Common myeloid progenitor, CD34-positive (primary cell): ENCODE results near the gene ADARB2.

Experiments used
- CTCF ChIA-PET: fragments of 350-600 bp; sonication (Branson Sonifier 250); formaldehyde crosslinking; loops from one replicate; lab custom pipeline; 2021; ENCODE audit warnings: antibody characterized with exemption; lab: Charles Lee
- POLR2A ChIA-PET: fragments of 350-600 bp; sonication (Branson Sonifier 250); formaldehyde crosslinking; loops from one replicate; lab custom pipeline; 2021; ENCODE audit warnings: antibody characterized with exemption; lab: Charles Lee
- DNase-seq, 3 donors: peaks; one replicate each; pipeline versions ENCODE4 v3.0.0 to v3.0.0-alpha.2; 2013
- H3K27ac ChIP-seq, 2 experiments: 1 replicate in 1 of 2; 2 replicates in 1 of 2; pipeline ENCODE4 v1.7.0; 2013; ENCODE audit warnings: inconsistent platforms in 2 of 2, low read length in 2 of 2, mild to moderate bottlenecking in 2 of 2, low read depth in 1 of 2, moderate library complexity in 1 of 2; ENCODE audit not compliant: severe bottlenecking in 2 of 2, insufficient read depth in 1 of 2, poor library complexity in 1 of 2
- H3K27me3 ChIP-seq, 5 experiments: replicated peaks in 2 of 5; 1 replicate in 3 of 5; 2 replicates in 2 of 5; pipeline versions ENCODE4 v1.6.1 to v1.7.0; 2013; ENCODE audit warnings: low read length in 4 of 5, mild to moderate bottlenecking in 2 of 5, moderate library complexity in 2 of 5, inconsistent platforms in 1 of 5; ENCODE audit not compliant: insufficient read depth in 5 of 5, control insufficient read depth in 4 of 5
- H3K36me3 ChIP-seq, 4 experiments: 1 replicate in 2 of 4; 2 replicates in 2 of 4; pipeline versions ENCODE4 v1.6.1 to v1.7.0; 2013; ENCODE audit warnings: low read length in 3 of 4, control low read depth in 1 of 4, mild to moderate bottlenecking in 1 of 4; ENCODE audit not compliant: control insufficient read depth in 4 of 4, insufficient read depth in 4 of 4
- H3K4me1 ChIP-seq, 4 experiments: 1 replicate in 3 of 4; 2 replicates in 1 of 4; pipeline versions ENCODE4 v1.6.1 to v1.7.1; 2013; ENCODE audit warnings: low read length in 3 of 4, mild to moderate bottlenecking in 3 of 4, control low read depth in 1 of 4, inconsistent platforms in 1 of 4, moderate library complexity in 1 of 4; ENCODE audit not compliant: control insufficient read depth in 4 of 4, insufficient read depth in 4 of 4; ENCODE audit errors: control extremely low read depth in 1 of 4
- H3K4me3 ChIP-seq, 7 experiments: 1 replicate in 4 of 7; 2 replicates in 3 of 7; pipeline versions ENCODE4 v1.5.1 to v1.7.0; 2013; ENCODE audit warnings: mild to moderate bottlenecking in 7 of 7, low read length in 6 of 7, moderate library complexity in 6 of 7, inconsistent platforms in 2 of 7, low read depth in 2 of 7, control low read depth in 1 of 7; ENCODE audit not compliant: insufficient read depth in 4 of 7, control insufficient read depth in 1 of 7; ENCODE audit errors: extremely low read depth in 1 of 7
- H3K9me3 ChIP-seq, 5 experiments: 1 replicate in 4 of 5; 2 replicates in 1 of 5; pipeline versions ENCODE4 v1.6.1 to v1.7.1; 2013; ENCODE audit warnings: low read length in 4 of 5, mild to moderate bottlenecking in 2 of 5, inconsistent platforms in 1 of 5, low read depth in 1 of 5, moderate library complexity in 1 of 5; ENCODE audit not compliant: control insufficient read depth in 4 of 5, insufficient read depth in 2 of 5; ENCODE audit errors: control extremely low read depth in 1 of 5
- WGBS: methylation state at CpG from one replicate; pipeline ENCODE4 v1.1.5; 2013; ENCODE audit not compliant: insufficient coverage; 5-methylcytosine and 5-hydroxymethylcytosine counted together

ADARB2 gene

DNA sequence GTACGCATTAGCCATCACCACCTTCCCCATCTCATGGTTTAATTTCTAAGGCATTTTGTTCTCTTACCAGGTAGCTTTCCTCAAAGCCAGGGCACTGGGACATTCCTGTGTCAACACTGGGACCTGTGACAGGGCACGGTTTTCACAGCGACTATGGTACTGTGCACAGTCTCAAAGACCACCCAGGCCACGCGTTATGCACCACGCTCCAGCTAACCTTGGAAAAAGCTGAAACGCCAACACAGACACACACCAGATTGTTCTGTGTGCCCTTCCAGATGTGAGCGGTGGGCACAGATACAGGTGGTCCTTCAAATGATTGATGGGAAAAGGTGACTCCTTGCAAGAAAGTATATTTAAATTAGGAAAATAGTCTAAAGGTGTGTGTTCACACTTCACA, 343.8 kb downstream of the ADARB2 start:
- H3K36me3 ChIP-seq, result no peaks in the 10 kb centered on the region
- H3K27me3 ChIP-seq, result peaks cover 0 to 3% (median 0%) of the 10 kb centered on the region in 5 experiments
- CTCF ChIA-PET, result interaction anchor here (0.6 to 1.4 kb wide), 4 partner anchors 10 to 243 kb away, joined by 3 to 4 read pairs (median 3); no protein-coding TSS in a partner anchor
- 89% methylated on average over 7 of the region's 8 CpGs for WGBS
- no peak overlapping the region for H3K4me3 ChIP-seq
- DNase-seq, result no peak
- no peaks in the 10 kb centered on the region for H3K9me3 ChIP-seq
- H3K27ac ChIP-seq, result no peak overlapping the region
- no peaks in the 10 kb centered on the region for H3K4me1 ChIP-seq
- POLR2A ChIA-PET, result no interaction called here

DNA sequence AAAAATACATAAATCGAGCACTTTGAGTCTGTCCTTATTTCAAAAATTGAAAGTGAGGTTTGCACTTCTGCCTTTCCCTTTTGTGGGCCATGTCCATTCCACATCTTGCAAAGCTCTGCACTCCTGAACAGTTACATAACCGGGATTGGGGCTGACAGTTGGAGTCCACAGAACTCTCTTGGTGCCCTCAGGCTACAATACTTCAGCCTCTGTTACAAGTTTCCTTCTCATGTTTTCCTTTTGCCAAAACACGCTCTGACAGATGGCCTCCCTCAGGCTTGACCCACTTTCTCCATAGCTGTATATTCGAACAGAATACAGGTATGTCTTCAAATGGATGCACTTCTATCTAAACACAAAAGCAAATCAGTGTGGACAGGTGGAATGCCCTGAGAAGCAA, 345.2 kb downstream of the ADARB2 start:
- ChIA-PET POLR2A (no interaction called here), CTCF (interaction anchor here (1.4 kb wide), 1 partner anchor 12 kb away, joined by 4 read pairs; no protein-coding TSS in a partner anchor)
- no peak for DNase-seq
- H3K4me1 ChIP-seq, result no peaks in the 10 kb centered on the region
- H3K9me3 ChIP-seq, result no peaks in the 10 kb centered on the region
- H3K36me3 ChIP-seq, result no peaks in the 10 kb centered on the region
- no peak overlapping the region for H3K4me3 ChIP-seq
- 100% methylated on average over 3 of the region's 4 CpGs for WGBS
- H3K27me3 ChIP-seq, result peaks cover 0 to 2% (median 0%) of the 10 kb centered on the region in 5 experiments
- no peak overlapping the region for H3K27ac ChIP-seq

DNA sequence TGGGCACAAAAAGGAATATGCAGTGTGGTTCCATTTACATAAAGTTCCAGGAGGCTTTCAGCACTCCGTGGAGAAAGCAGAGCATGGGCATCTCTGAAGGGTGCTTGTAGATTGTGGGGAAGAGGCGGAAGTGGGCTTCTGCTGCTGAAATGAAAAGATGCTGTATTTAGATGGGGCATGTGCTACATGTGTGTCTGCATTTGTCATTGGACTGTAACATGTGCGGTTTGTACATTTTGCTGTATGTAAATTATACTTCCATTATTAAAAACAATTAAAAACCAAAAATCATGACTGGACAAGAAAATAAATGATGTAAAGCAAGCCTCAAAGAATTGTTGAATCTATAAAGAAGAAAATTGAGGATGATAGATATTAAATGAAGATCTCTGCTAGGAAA, 347.1 kb downstream of the ADARB2 start:
- no peaks in the 10 kb centered on the region for H3K36me3 ChIP-seq
- ChIA-PET CTCF (no interaction called here), POLR2A (interaction anchor here (0.9 kb wide), 1 partner anchor 9 kb away, joined by 3 read pairs; no protein-coding TSS in a partner anchor)
- no peak overlapping the region for H3K27ac ChIP-seq
- H3K27me3 ChIP-seq, result peaks cover 0 to 2% (median 0%) of the 10 kb centered on the region in 5 experiments
- no peak overlapping the region for H3K4me3 ChIP-seq
- DNase-seq, result no peak
- H3K9me3 ChIP-seq, result peaks cover 0 to 10% (median 0%) of the 10 kb centered on the region in 5 experiments
- H3K4me1 ChIP-seq, result no peaks in the 10 kb centered on the region
- 71% methylated on average over 1 of the region's 3 CpGs for WGBS

DNA sequence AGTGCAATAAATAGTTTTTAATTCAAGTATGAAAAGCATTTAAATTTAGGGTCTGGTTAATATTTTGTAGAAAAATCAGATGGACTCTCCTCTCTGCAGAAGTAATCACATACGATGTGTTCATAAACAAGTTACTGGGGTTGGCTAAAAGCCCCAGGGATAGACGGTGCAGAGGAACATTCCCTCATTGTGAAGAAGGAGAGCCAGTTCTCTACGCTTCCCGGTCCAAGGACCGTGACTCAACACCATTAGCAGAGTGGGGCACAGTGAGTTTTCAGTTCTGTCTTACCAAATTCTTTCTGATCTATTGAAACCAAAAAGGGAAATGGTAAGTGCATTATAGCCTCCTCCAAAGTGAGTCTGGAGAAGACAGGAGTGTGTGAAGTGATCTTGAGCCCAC, 353.3 kb downstream of the ADARB2 start:
- DNase-seq, result no peak
- ChIA-PET POLR2A (no interaction called here), CTCF (no interaction called here)
- H3K27ac ChIP-seq, result no peak overlapping the region
- no peak overlapping the region for H3K4me3 ChIP-seq
- no peaks in the 10 kb centered on the region for H3K4me1 ChIP-seq
- 90% methylated on average over 4 of the region's 5 CpGs for WGBS
- peaks cover 1 to 53% (median 12%) of the 10 kb centered on the region in 5 experiments for H3K27me3 ChIP-seq
- no peaks in the 10 kb centered on the region for H3K36me3 ChIP-seq
- H3K9me3 ChIP-seq, result peaks cover 0 to 10% (median 0%) of the 10 kb centered on the region in 5 experiments

DNA sequence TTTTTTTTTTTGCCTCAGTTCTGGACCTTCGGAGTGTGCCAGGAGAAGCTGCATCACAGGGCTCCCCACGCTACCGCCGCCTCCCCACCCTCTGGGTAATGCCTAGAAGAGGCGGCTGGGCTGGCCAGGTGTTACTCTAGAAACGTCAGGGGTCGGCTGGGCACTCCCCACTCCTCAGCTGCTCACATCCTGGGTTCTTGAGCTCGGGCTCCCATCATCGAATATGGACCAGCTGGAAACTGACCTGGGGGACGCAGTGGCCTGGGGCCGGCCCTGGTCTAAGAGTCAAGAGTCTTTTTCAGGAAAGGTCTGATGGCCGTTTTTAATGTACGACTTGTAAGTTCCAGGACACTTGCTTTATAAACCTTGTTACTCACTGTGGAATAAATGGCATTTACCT, 354.6 kb downstream of the ADARB2 start:
- DNase-seq, result no peak
- WGBS, result 93% methylated on average over 12 of the region's 13 CpGs
- Histone ChIP-seq H3K9me3 (peaks cover 0 to 10% (median 0%) of the 10 kb centered on the region in 5 experiments), H3K4me1 (no peaks in the 10 kb centered on the region), H3K36me3 (no peaks in the 10 kb centered on the region), H3K27ac (no peak overlapping the region), H3K27me3 (peaks cover 2 to 66% (median 14%) of the 10 kb centered on the region in 5 experiments), H3K4me3 (no peak overlapping the region)
- CTCF ChIA-PET, result interaction anchor here (0.7 kb wide), 1 partner anchor 485 kb away, joined by 3 read pairs; no protein-coding TSS in a partner anchor
- POLR2A ChIA-PET, result interaction anchor here (0.7 kb wide), 1 partner anchor 9 kb away, joined by 5 read pairs; no protein-coding TSS in a partner anchor

DNA sequence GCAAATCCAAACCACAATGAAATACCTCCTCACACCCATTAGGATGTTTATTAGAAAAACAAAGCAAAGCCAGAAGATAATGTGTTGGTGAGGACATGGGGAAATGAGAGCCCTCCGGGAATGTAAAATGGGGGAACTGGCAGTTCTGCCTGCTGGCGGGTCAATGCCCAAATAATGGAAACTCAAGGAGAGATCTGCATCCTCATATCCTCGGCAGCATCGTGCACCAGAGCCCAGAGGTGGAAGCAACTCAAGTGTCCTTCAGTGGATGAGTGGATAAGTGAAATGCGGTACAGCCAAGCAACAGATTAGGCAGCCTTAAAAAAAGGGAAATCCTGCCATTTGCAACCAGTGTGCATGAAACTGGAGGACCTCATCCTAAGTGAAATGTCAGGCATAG, 356.0 kb downstream of the ADARB2 start:
- no peak overlapping the region for H3K4me3 ChIP-seq
- ChIA-PET POLR2A (interaction anchor here (0.9 kb wide), 1 partner anchor 9 kb away, joined by 3 read pairs; no protein-coding TSS in a partner anchor), CTCF (no interaction called here)
- peaks cover 0 to 8% (median 0%) of the 10 kb centered on the region in 5 experiments for H3K9me3 ChIP-seq
- H3K27ac ChIP-seq, result no peak overlapping the region
- no peaks in the 10 kb centered on the region for H3K4me1 ChIP-seq
- 66% methylated on average over 3 of the region's 5 CpGs for WGBS
- no peak for DNase-seq
- H3K27me3 ChIP-seq, result peaks cover 2 to 77% (median 17%) of the 10 kb centered on the region in 5 experiments
- H3K36me3 ChIP-seq, result no peaks in the 10 kb centered on the region

DNA sequence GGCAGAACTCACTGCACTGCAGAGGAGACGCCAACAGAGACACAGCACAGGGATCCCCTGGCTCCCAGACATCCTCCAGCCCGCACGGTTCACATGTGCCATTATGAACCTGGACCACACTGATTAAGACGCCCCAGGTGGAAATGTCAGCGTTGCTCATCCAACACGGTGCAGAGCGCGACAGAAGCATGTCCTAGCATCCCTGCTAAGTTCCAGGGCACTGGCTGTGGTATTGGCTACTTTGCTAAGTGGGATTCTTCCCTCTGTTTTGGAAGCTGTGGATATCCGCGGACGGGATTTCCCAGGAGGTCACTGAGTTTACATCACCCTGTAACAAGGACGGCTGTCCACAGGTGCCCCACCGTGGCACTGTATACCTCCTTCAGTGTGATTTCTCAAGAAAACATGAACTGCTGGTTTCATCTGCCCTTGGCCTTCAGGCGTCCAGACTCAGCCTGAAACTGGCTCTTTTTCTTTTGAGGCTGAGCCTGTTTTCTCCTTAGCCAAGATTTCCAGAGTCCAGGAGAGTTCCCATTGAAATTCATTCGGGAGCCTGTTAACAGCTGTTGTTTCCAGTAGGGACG, 357.1 kb downstream of the ADARB2 start:
- CTCF ChIA-PET, result interaction anchor here (0.9 kb wide), 1 partner anchor 11 kb away, joined by 4 read pairs; no protein-coding TSS in a partner anchor
- WGBS, result 73% methylated on average over 15 of the region's 16 CpGs
- no peak for DNase-seq

More for the DNA sequence above, 357.1 kb downstream of the ADARB2 start:
- Histone ChIP-seq H3K36me3 (no peaks in the 10 kb centered on the region), H3K4me3 (no peak overlapping the region), H3K9me3 (peaks cover 0 to 4% (median 0%) of the 10 kb centered on the region in 5 experiments), H3K27ac (no peak overlapping the region), H3K27me3 (peaks cover 2 to 87% (median 17%) of the 10 kb centered on the region in 5 experiments), H3K4me1 (no peaks in the 10 kb centered on the region)
- POLR2A ChIA-PET, result interaction anchor here (0.9 kb wide), 1 partner anchor 10 kb away, joined by 3 read pairs; no protein-coding TSS in a partner anchor
